Muscle layer of colon (tissue), 2 donors: ENCODE measurements around the gene DDX42.
A peak's percentile ranks its signal among the peaks of the same experiment; 100 is the strongest.
"Not testable (repeated sequence)": the region's sequence is repeated elsewhere in the genome, so short reads cannot be mapped to it uniquely, and the experiment has no call there.

Experiments used
- H3K27ac ChIP-seq: one replicate; pipeline ENCODE4 v1.7.0; 2013; ENCODE audit warnings: low read depth, mild to moderate bottlenecking, low read length, moderate library complexity
- H3K27me3 ChIP-seq, 2 donors: one replicate each; pipeline ENCODE4 v1.7.0; 2013; ENCODE audit warnings: low read length in 2 of 2, mild to moderate bottlenecking in 2 of 2; ENCODE audit not compliant: insufficient read depth in 2 of 2, control insufficient read depth in 1 of 2
- H3K36me3 ChIP-seq: one replicate; pipeline ENCODE4 v1.7.0; 2013; ENCODE audit warnings: mild to moderate bottlenecking, low read length; ENCODE audit not compliant: insufficient read depth
- H3K4me1 ChIP-seq: one replicate; pipeline ENCODE4 v1.7.0; 2013; ENCODE audit warnings: mild to moderate bottlenecking, low read length; ENCODE audit not compliant: insufficient read depth
- H3K4me3 ChIP-seq, 2 donors: one replicate each; pipeline ENCODE4 v1.7.0; 2013; ENCODE audit warnings: low read length in 2 of 2, low read depth in 1 of 2, mild to moderate bottlenecking in 1 of 2, moderate library complexity in 1 of 2
- H3K9ac ChIP-seq: one replicate; pipeline ENCODE4 v1.7.0; 2013; ENCODE audit warnings: low read length
- H3K9me3 ChIP-seq: one replicate; pipeline ENCODE4 v1.7.0; 2013; ENCODE audit warnings: mild to moderate bottlenecking, low read length
- donor health status: abdominal sarcoma.
- donor health status: Adenocarcinoma of cecum.

The DDX42 gene

GRCh38 chr17:63843387-63843888 lies 69.5 kb downstream of the DDX42 start:
- not testable (repeated sequence) for H3K27me3 ChIP-seq, H3K36me3 ChIP-seq, H3K9me3 ChIP-seq
- Histone ChIP-seq H3K4me3 (peak overlapping the region; percentile 11 to 63), H3K4me1 (peaks cover 40% of the 10 kb centered on the region), H3K9ac (peak overlapping the region; percentile 43), H3K27ac (peak overlapping the region; percentile 71)

- Histone ChIP-seq H3K9ac (no peak overlapping the region), H3K9me3 (no peaks in the 10 kb centered on the region), H3K4me1 (peaks cover 34% of the 10 kb centered on the region), H3K36me3 (no peaks in the 10 kb centered on the region), H3K4me3 (peak overlapping the region in 1 of 2 donors; percentile 63), H3K27me3 (no peaks in the 10 kb centered on the region), H3K27ac (peak overlapping the region; percentile 71)
These were observed 70.1 kb downstream of the DDX42 start for GRCh38 chr17:63843910-63844677.

DNA sequence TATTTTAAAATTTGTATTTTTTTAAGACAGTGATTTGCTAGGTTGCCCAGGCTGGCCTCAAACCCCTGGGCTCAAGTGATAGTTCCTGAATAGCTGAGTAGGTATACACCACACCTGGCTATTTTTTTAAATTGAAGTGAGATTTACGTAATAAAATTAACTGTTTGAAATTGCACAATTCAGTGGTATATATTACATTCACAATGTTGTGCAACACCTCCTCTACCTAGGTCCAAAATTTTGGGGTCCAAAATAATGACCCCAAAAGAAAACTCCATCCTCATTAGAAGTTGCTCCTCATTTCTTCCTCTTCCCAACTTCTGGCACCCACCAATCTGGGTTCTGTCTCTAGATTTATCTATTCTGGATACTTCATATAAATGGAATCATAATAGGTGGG lies 71.5 kb downstream of the DDX42 start:
- Histone ChIP-seq H3K4me3 (no peak overlapping the region), H3K27me3 (no peaks in the 10 kb centered on the region), H3K9me3 (no peaks in the 10 kb centered on the region), H3K4me1 (peaks cover 20% of the 10 kb centered on the region), H3K27ac (no peak overlapping the region), H3K9ac (no peak overlapping the region), H3K36me3 (no peaks in the 10 kb centered on the region)

DNA sequence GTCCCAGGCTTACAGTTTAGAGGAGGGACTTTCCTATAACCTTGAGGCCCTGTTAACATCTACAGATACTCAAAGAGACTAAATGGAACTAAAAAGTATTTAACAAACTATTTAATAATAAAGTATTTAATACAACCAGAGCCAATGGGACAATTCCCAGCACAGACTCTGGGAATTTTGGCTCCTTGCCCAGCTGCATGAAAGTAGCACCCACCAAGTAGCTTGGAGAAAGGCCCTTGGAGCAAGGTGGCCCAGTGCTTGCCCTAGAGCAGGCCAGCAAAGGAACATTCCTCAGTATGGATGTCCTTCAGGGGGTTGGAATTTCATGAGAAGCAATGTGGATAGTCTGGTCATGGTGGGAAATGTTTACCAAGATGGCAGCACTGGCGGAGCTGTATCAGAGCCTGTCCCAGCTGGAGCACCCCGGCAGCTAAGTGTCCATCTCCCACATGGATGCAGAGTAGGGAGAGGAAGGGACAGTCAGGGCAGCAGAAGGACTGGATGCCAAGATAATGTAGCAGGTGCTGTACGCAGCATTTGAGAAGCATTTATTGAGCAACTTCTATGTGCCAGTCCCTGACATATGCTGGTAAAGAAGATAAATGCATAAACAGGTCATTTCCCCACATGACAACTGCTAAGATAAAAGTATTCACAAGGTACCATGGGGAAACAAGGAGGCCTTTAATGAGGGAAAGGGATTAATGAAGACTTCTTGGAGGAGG lies 73.7 kb downstream of the DDX42 start:
- Histone ChIP-seq H3K4me3 (no peak overlapping the region), H3K9ac (no peak overlapping the region), H3K27me3 (no peaks in the 10 kb centered on the region), H3K9me3 (no peaks in the 10 kb centered on the region), H3K4me1 (peaks cover 10% of the 10 kb centered on the region), H3K27ac (no peak overlapping the region), H3K36me3 (no peaks in the 10 kb centered on the region)

- H3K9me3 ChIP-seq, result no peaks in the 10 kb centered on the region
- peak overlapping the region; percentile 67 for H3K27ac ChIP-seq
- peaks cover 5% of the 10 kb centered on the region for H3K4me1 ChIP-seq
- H3K27me3 ChIP-seq, result no peaks in the 10 kb centered on the region
- peak overlapping the region; percentile 44 to 65 for H3K4me3 ChIP-seq
- H3K36me3 ChIP-seq, result no peaks in the 10 kb centered on the region
- H3K9ac ChIP-seq, result no peak overlapping the region
These were observed 75.1 kb downstream of the DDX42 start for GRCh38 chr17:63848834-63849689.

DNA sequence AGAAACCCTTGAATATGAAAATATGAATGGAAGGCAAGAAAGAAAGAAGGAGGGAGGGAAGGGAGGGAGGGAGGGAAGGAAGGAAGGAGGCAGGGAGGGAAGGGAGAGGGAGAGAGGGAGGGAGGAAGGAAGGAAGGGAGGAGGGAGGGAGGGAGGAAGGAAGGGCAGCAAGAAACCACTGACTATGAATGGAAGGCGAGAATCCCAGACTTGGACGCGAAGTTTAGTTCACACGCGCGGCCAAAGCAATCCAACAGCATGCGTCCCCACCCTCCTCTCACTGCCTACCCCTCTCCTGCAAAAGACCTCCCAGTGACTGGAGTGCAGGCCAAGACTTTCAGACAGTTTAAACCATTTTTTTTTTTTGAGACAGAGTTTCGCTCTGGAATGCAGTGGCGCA lies 76.4 kb downstream of the DDX42 start:
- H3K9me3 ChIP-seq, result no peaks in the 10 kb centered on the region
- H3K9ac ChIP-seq, result no peak overlapping the region
- H3K27ac ChIP-seq, result no peak overlapping the region
- no peaks in the 10 kb centered on the region for H3K4me1 ChIP-seq
- no peaks in the 10 kb centered on the region for H3K27me3 ChIP-seq
- no peaks in the 10 kb centered on the region for H3K36me3 ChIP-seq
- H3K4me3 ChIP-seq, result no peak overlapping the region

DNA sequence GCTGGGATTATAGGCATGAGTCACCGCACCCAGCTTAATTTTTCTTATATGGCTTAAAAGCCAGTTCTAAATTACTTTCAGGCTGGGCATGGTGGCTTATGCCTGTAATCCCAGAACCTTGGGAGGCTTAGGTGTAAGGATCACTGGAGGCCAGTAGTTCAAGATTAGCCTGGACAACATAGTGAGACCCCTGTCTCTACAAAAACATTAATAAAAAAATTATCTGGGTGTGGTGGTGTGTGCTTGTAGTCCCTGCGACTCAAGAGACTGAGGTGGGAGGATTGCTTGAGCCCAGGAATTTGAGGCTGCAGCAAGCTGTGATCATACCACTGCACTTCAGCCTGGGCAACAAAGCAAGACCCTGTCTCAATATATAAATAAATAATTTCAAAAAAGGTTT lies 79.3 kb downstream of the DDX42 start:
- Histone ChIP-seq H3K36me3 (no peaks in the 10 kb centered on the region), H3K27ac (no peak overlapping the region), H3K4me1 (no peaks in the 10 kb centered on the region), H3K27me3 (no peaks in the 10 kb centered on the region), H3K9ac (no peak overlapping the region), H3K9me3 (no peaks in the 10 kb centered on the region), H3K4me3 (no peak overlapping the region)

DNA sequence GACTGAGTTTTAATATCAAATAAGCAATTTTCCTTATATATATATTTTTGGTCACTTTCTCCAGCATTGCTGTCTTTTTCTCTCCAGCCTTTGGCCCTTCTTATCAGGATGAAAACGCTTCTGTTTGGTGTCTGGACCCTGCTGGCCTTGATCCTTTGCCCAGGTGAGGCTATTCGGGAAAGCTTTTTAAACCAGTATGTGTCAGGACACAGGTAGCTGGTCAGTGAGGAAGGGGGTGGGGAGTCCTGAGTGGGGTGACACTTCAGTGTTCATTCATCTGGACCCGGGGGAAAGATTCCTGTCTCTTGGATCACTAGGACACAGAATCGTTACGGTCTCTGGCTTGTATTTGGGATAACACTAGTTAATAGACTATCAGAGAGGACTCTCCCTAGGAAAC lies 80.7 kb downstream of the DDX42 start:
- Histone ChIP-seq H3K27me3 (no peaks in the 10 kb centered on the region), H3K9me3 (no peaks in the 10 kb centered on the region), H3K9ac (no peak overlapping the region), H3K36me3 (no peaks in the 10 kb centered on the region), H3K4me3 (no peak overlapping the region), H3K27ac (no peak overlapping the region), H3K4me1 (no peaks in the 10 kb centered on the region)

- H3K9me3 ChIP-seq, result no peaks in the 10 kb centered on the region
- no peaks in the 10 kb centered on the region for H3K36me3 ChIP-seq
- no peak overlapping the region for H3K27ac ChIP-seq
- H3K4me1 ChIP-seq, result no peaks in the 10 kb centered on the region
- H3K27me3 ChIP-seq, result no peaks in the 10 kb centered on the region
- H3K4me3 ChIP-seq, result no peak overlapping the region
- no peak overlapping the region for H3K9ac ChIP-seq
These were observed 81.2 kb downstream of the DDX42 start for GRCh38 chr17:63855185-63855584.

DNA sequence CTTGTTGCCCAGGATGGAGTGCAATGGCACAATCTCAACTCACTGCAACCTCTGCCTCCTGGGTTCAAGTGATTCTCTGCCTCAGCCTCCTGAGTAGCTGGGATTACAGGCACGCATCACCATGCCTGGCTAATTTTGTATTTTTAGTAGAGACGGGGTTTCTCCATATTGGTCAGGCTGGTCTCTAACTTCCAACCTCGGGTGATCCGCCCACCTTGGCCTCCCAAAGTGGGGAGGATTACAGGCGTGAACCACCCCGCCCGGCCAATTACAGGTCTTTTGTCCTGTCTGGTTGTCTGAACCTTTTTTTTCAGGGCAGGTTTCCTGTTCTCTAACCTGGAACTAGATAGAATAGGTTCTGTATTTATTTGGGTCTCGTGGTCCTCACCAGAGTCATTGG lies 82.5 kb downstream of the DDX42 start:
- H3K4me1 ChIP-seq, H3K27ac ChIP-seq, H3K27me3 ChIP-seq, H3K36me3 ChIP-seq, H3K4me3 ChIP-seq, H3K9me3 ChIP-seq, H3K9ac ChIP-seq: not testable (repeated sequence)

DNA sequence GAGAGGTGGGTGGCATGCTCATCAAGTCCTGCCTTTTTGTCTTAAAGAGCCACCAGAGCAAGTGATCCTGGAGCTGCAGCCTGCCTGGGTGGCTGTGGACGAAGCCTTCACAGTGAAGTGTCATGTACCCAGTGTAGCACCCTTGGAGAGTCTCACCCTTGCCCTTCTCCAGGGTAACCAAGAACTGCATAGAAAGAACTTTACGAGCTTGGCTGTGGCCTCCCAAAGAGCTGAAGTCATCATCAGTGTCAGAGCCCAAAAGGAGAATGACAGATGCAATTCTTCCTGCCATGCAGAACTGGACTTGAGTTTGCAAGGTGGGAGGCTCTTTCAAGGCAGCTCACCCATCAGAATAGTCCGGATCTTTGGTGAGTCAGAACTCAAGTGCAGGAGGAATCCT lies 85.3 kb downstream of the DDX42 start:
- no peaks in the 10 kb centered on the region for H3K9me3 ChIP-seq
- no peak overlapping the region for H3K9ac ChIP-seq
- no peaks in the 10 kb centered on the region for H3K36me3 ChIP-seq
- no peak overlapping the region for H3K27ac ChIP-seq
- no peak overlapping the region for H3K4me3 ChIP-seq
- H3K27me3 ChIP-seq, result no peaks in the 10 kb centered on the region
- no peaks in the 10 kb centered on the region for H3K4me1 ChIP-seq
